Stimulated activated CD4-positive, alpha-beta T cell treated with anti-CD3 and anti-CD28 coated beads, Interleukin-4, amount 100 ng/mL, for 48 hours (primary cell): ENCODE measurements around the gene CRYBB3.

Experiments used
- DNase-seq, 2 donors: peaks; one replicate each; pipeline ENCODE4 v3.0.0-alpha.2; 2020; ENCODE audit warnings: low read depth in 2 of 2

CRYBB3 gene

GRCh38 chr22:25199731-25200520 lies at the start of gene CRYBB3:
Gene CRYBB3, plus strand, starts transcription at chr22:25199858. Its CDS starts 1,539 bp downstream, at chr22:25201397.
- DNase-seq: no peak

GRCh38 chr22:25153961-25154666 lies 45.5 kb upstream of the CRYBB3 start:
- DNase-seq: no peak

- DNase-seq: no peak
Observed at GRCh38 chr22:25154667-25154999, 45.0 kb upstream of the CRYBB3 start.

GRCh38 chr22:25156736-25157135 lies 42.9 kb upstream of the CRYBB3 start:
- no peak for DNase-seq

GRCh38 chr22:25159028-25159427 lies 40.6 kb upstream of the CRYBB3 start:
- no peak for DNase-seq

GRCh38 chr22:25160120-25160996 lies 39.3 kb upstream of the CRYBB3 start:
- no peak for DNase-seq

- peak in 1 of 2 donors; percentile 2 for DNase-seq
Observed at GRCh38 chr22:25161017-25161915, 38.4 kb upstream of the CRYBB3 start.

- no peak for DNase-seq
Observed at GRCh38 chr22:25161916-25162530, 37.6 kb upstream of the CRYBB3 start.

GRCh38 chr22:25162561-25162960 lies 37.1 kb upstream of the CRYBB3 start:
- no peak for DNase-seq

- DNase-seq: no peak
Observed at GRCh38 chr22:25165785-25166184, 33.9 kb upstream of the CRYBB3 start.

- DNase-seq: no peak
Observed at GRCh38 chr22:25166266-25167040, 33.2 kb upstream of the CRYBB3 start.

GRCh38 chr22:25167082-25167481 lies 32.6 kb upstream of the CRYBB3 start:
- no peak for DNase-seq

GRCh38 chr22:25167834-25168601 lies 31.6 kb upstream of the CRYBB3 start:
- DNase-seq: no peak

- DNase-seq: no peak
Observed at GRCh38 chr22:25169278-25170031, 30.2 kb upstream of the CRYBB3 start.

- DNase-seq: no peak
Observed at GRCh38 chr22:25170426-25170980, 29.2 kb upstream of the CRYBB3 start.

- DNase-seq: peak; percentile 3 to 14
Observed at GRCh38 chr22:25172153-25172552, 27.5 kb upstream of the CRYBB3 start.

- DNase-seq: no peak
Observed at GRCh38 chr22:25174156-25174887, 25.3 kb upstream of the CRYBB3 start.
